Activated naive CD4-positive, alpha-beta T cell treated with anti-CD3 and anti-CD28 coated beads for 36 hours (primary cell): ENCODE data around the gene STK10. TPM values are rescaled to one million over a fixed set of nuclear protein-coding genes. Genes with fewer than 3 reads are reported as not detected.

Experiments
- CTCF ChIA-PET: fragments of 350-600 bp; sonication (Branson Sonifier 250); formaldehyde crosslinking; loops from one replicate; lab custom pipeline; 2021; ENCODE audit warnings: antibody characterized with exemption; lab: Charles Lee
- DNase-seq: peaks from one replicate; pipeline ENCODE4 v3.0.0-alpha.2; 2020
- H3K27ac Mint-ChIP-seq: one replicate; pipeline ENCODE4 v1.8.0; 2021; ENCODE audit warnings: mild to moderate bottlenecking, mixed read lengths
- H3K27me3 Mint-ChIP-seq: one replicate; pipeline ENCODE4 v1.8.0; 2021; ENCODE audit warnings: low read depth, mixed read lengths
- H3K36me3 Mint-ChIP-seq: one replicate; pipeline ENCODE4 v1.8.0; 2021; ENCODE audit warnings: low read depth, mixed read lengths
- H3K4me1 Mint-ChIP-seq: one replicate; pipeline ENCODE4 v1.8.0; 2021; ENCODE audit warnings: low read depth, mixed read lengths
- H3K4me3 Mint-ChIP-seq: one replicate; pipeline ENCODE4 v1.8.0; 2021; ENCODE audit warnings: mild to moderate bottlenecking, moderate library complexity, mixed read lengths
- H3K9me3 Mint-ChIP-seq: one replicate; pipeline ENCODE4 v1.8.0; 2021; ENCODE audit warnings: mixed read lengths
- intact Hi-C: fragments of 100-400 bp; cut with micrococcal nuclease; formaldehyde crosslinking; loops from one replicate; pipeline ENCODE4 v1.15.1; 2023
- total RNA-seq, 2 experiments: library from RNA; stranded (reverse); gene quantifications; one replicate each; pipeline ENCODE4 v1.2.3, GENCODE V29; 2021

Gene STK10
- total RNA-seq, 2 experiments from 2014 or later, result 44.7 to 55.1 TPM

- peak; percentile 90 for DNase-seq
- Mint-ChIP-seq H3K4me3 (peak overlapping the region; percentile 91), H3K27me3 (no peaks in the 10 kb centered on the region), H3K27ac (peak overlapping the region; percentile 92), H3K4me1 (peaks cover 41% of the 10 kb centered on the region), H3K9me3 (no peaks in the 10 kb centered on the region), H3K36me3 (peaks cover 8% of the 10 kb centered on the region)
- CTCF ChIA-PET, result interaction anchor here (0.7 to 9.1 kb wide), 21 partner anchors 9 to 277 kb away, joined by 3 to 159 read pairs (median 5); partner anchors contain the start of genes FBXW11 and UBTD2
- intact Hi-C loops, result loop anchor here (1.0 to 5.0 kb wide), 19 partner anchors 8 to 801 kb away; partner anchors contain the start of genes FBXW11, FGF18, NPM1 and UBTD2
Measured at GRCh38 chr5:172187118-172188032, 649 bp downstream of the STK10 start.

- Mint-ChIP-seq H3K36me3 (peaks cover 8% of the 10 kb centered on the region), H3K27me3 (no peaks in the 10 kb centered on the region), H3K9me3 (no peaks in the 10 kb centered on the region), H3K27ac (peak overlapping the region; percentile 92), H3K4me1 (peaks cover 51% of the 10 kb centered on the region), H3K4me3 (peak overlapping the region; percentile 91)
- intact Hi-C loops, result loop anchor here (2.0 to 5.0 kb wide), 3 partner anchors 176 to 799 kb away; partner anchors contain the start of gene NPM1
- CTCF ChIA-PET, result interaction anchor here (0.6 to 9.1 kb wide), 14 partner anchors 8 to 276 kb away, joined by 3 to 159 read pairs (median 4); partner anchors contain the start of gene FBXW11
- no peak for DNase-seq
Measured at GRCh38 chr5:172186114-172186695, 1.8 kb downstream of the STK10 start.

GRCh38 chr5:172185096-172185461 is 2.9 kb downstream of the STK10 start:
- H3K27me3 Mint-ChIP-seq, result no peaks in the 10 kb centered on the region
- peak overlapping the region; percentile 92 for H3K27ac Mint-ChIP-seq
- H3K36me3 Mint-ChIP-seq, result peaks cover 12% of the 10 kb centered on the region
- peaks cover 62% of the 10 kb centered on the region for H3K4me1 Mint-ChIP-seq
- intact Hi-C loops, result loop anchor here (5.0 kb wide), 2 partner anchors 177 to 582 kb away; no protein-coding TSS in a partner anchor
- H3K4me3 Mint-ChIP-seq, result peak overlapping the region; percentile 91
- DNase-seq, result peak; percentile 41
- H3K9me3 Mint-ChIP-seq, result no peaks in the 10 kb centered on the region
- CTCF ChIA-PET, result interaction anchor here (0.6 to 9.1 kb wide), 7 partner anchors 11 to 332 kb away, joined by 3 to 159 read pairs (median 4); no protein-coding TSS in a partner anchor

GRCh38 chr5:172183881-172184280 is 4.1 kb downstream of the STK10 start:
- no peaks in the 10 kb centered on the region for H3K27me3 Mint-ChIP-seq

GRCh38 chr5:172182291-172182690 is 5.7 kb downstream of the STK10 start:
- Mint-ChIP-seq H3K4me3 (no peak overlapping the region), H3K36me3 (peaks cover 18% of the 10 kb centered on the region), H3K27ac (peak overlapping the region; percentile 61), H3K9me3 (no peaks in the 10 kb centered on the region), H3K4me1 (peaks cover 90% of the 10 kb centered on the region), H3K27me3 (no peaks in the 10 kb centered on the region)
- no peak for DNase-seq
- intact Hi-C loops, result no loop called here
- CTCF ChIA-PET, result interaction anchor here (0.6 to 9.1 kb wide), 6 partner anchors 9 to 115 kb away, joined by 3 to 159 read pairs (median 3); no protein-coding TSS in a partner anchor

More at GRCh38 chr5:172183881-172184280, 4.1 kb downstream of the STK10 start:
- peaks cover 74% of the 10 kb centered on the region for H3K4me1 Mint-ChIP-seq
- DNase-seq, result no peak
- H3K4me3 Mint-ChIP-seq, result peak overlapping the region; percentile 91
- peak overlapping the region; percentile 92 for H3K27ac Mint-ChIP-seq
- intact Hi-C loops, result no loop called here
- CTCF ChIA-PET, result interaction anchor here (0.9 to 9.1 kb wide), 6 partner anchors 10 to 228 kb away, joined by 3 to 159 read pairs (median 4); no protein-coding TSS in a partner anchor
- H3K36me3 Mint-ChIP-seq, result peaks cover 12% of the 10 kb centered on the region
- no peaks in the 10 kb centered on the region for H3K9me3 Mint-ChIP-seq

GRCh38 chr5:172180936-172181335 is 7.1 kb downstream of the STK10 start:
- intact Hi-C loops, result no loop called here
- H3K9me3 Mint-ChIP-seq, result no peaks in the 10 kb centered on the region
- peak; percentile 56 for DNase-seq
- peak overlapping the region; percentile 64 for H3K4me3 Mint-ChIP-seq
- no peaks in the 10 kb centered on the region for H3K27me3 Mint-ChIP-seq
- CTCF ChIA-PET, result interaction anchor here (0.6 to 0.7 kb wide), 2 partner anchors 30 to 106 kb away, joined by 3 read pairs; no protein-coding TSS in a partner anchor
- H3K36me3 Mint-ChIP-seq, result peaks cover 21% of the 10 kb centered on the region
- peaks cover 97% of the 10 kb centered on the region for H3K4me1 Mint-ChIP-seq
- H3K27ac Mint-ChIP-seq, result peak overlapping the region; percentile 94

- Mint-ChIP-seq H3K27ac (peak overlapping the region; percentile 94), H3K4me3 (peak overlapping the region; percentile 70), H3K36me3 (peaks cover 17% of the 10 kb centered on the region), H3K4me1 (peaks cover 92% of the 10 kb centered on the region), H3K27me3 (no peaks in the 10 kb centered on the region), H3K9me3 (no peaks in the 10 kb centered on the region)
- intact Hi-C loops, result loop anchor here (1.0 to 10.0 kb wide), 5 partner anchors 8 to 1884 kb away; partner anchors contain the start of gene LCP2
- peak; percentile 81 for DNase-seq
- CTCF ChIA-PET, result interaction anchor here (0.6 to 3.4 kb wide), 7 partner anchors 8 to 69 kb away, joined by 3 to 15 read pairs (median 4); partner anchors contain the start of gene STK10
Measured at GRCh38 chr5:172178991-172179989, 8.7 kb downstream of the STK10 start.

- peaks cover 21% of the 10 kb centered on the region for H3K36me3 Mint-ChIP-seq
- H3K9me3 Mint-ChIP-seq, result no peaks in the 10 kb centered on the region
- no peaks in the 10 kb centered on the region for H3K27me3 Mint-ChIP-seq
- H3K4me1 Mint-ChIP-seq, result peaks cover 92% of the 10 kb centered on the region
- CTCF ChIA-PET, result interaction anchor here (0.6 to 3.4 kb wide), 6 partner anchors 8 to 68 kb away, joined by 3 to 15 read pairs (median 5); partner anchors contain the start of gene STK10
- intact Hi-C loops, result loop anchor here (5.0 to 10.0 kb wide), 3 partner anchors 191 to 1884 kb away; partner anchors contain the start of gene LCP2
- peak overlapping the region; percentile 94 for H3K27ac Mint-ChIP-seq
- peak overlapping the region; percentile 70 for H3K4me3 Mint-ChIP-seq
- peak; percentile 62 for DNase-seq
Measured at GRCh38 chr5:172178301-172178987, 9.6 kb downstream of the STK10 start.

- Mint-ChIP-seq H3K4me3 (no peak overlapping the region), H3K9me3 (no peaks in the 10 kb centered on the region), H3K4me1 (peaks cover 91% of the 10 kb centered on the region), H3K27ac (peak overlapping the region; percentile 94), H3K27me3 (no peaks in the 10 kb centered on the region), H3K36me3 (peaks cover 19% of the 10 kb centered on the region)
- CTCF ChIA-PET, result interaction anchor here (1.5 to 3.4 kb wide), 2 partner anchors 10 to 12 kb away, joined by 7 to 15 read pairs; partner anchors contain the start of gene STK10
- intact Hi-C loops, result loop anchor here (5.0 to 10.0 kb wide), 3 partner anchors 190 to 1882 kb away; partner anchors contain the start of gene LCP2
- DNase-seq, result no peak
Measured at GRCh38 chr5:172177176-172177575, 10.8 kb downstream of the STK10 start.

- Mint-ChIP-seq H3K27ac (peak overlapping the region; percentile 94), H3K36me3 (peaks cover 15% of the 10 kb centered on the region), H3K4me3 (peak overlapping the region; percentile 89), H3K4me1 (peaks cover 90% of the 10 kb centered on the region), H3K27me3 (no peaks in the 10 kb centered on the region), H3K9me3 (no peaks in the 10 kb centered on the region)
- peak; percentile 97 for DNase-seq
- intact Hi-C loops, result loop anchor here (1.0 to 10.0 kb wide), 11 partner anchors 12 to 1880 kb away; partner anchors contain the start of genes CREBRF, FBXW11, LCP2 and NPM1
- CTCF ChIA-PET, result interaction anchor here (0.8 to 4.9 kb wide), 11 partner anchors 8 to 108 kb away, joined by 3 to 54 read pairs (median 4); partner anchors contain the start of gene STK10
Measured at GRCh38 chr5:172175263-172175719, 12.7 kb downstream of the STK10 start.
